ENCODE measurements around the gene ASB6. TPM values are rescaled to one million over a fixed set of nuclear protein-coding genes. Genes with fewer than 3 reads are reported as not detected.
A peak's percentile ranks its signal among the peaks of the same experiment; 100 is the strongest.

The ASB6 gene
- polyA plus RNA-seq, 2 of the 4 experiments (the other 2 are of a cell fraction): 9.2 to 17.3 TPM

DNA sequence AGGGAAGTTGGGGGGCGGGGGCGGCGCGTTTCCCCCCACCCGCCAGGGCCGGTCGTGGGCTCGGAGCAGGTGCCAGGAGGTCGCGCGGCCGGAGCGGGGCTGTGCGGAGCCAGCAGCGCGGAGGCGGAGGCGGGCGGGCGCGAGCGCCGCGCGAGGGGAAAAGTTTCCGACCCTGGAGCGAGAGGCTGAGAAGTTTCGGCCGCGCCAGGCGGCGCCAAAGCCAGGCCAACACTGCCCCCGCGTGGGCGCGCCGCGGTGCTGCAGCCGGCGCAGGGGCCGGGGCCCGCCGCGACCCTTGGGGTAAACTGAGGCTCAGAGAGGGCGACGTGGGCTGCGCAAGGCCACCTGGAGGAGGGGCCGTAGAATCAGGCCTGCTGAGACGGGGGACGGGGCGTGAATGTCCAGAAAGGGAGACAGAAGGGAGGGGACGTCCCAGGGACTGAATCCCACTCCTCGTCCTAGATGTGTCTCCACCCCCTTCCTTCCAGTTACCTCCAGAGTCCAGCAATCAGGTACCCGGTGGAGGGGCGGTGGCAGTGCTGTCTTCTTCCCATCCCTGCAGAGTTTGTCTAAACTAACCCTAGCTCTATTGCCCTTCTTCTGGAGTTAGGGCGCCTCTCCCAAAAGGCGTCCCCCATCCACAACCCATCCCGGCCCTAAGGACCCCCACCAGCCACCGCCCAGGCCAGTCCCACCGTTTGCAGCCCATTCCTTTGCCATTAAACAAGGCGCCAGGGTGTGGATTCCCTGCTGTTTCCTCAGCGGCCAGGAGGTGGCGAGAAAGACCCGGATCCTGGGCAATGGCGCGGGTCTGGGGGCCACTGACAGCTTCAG lies 31.3 kb downstream of the ASB6 start:
- ATAC-seq (peak; percentile 57 to 62), FAIRE-seq (no peak), DNase-seq (ENCODE audit: low read depth in 1 of 2, low spot score in 1 of 2) (peak; percentile 74 to 88)
- Histone ChIP-seq H3K9me3 (no peaks in the 10 kb centered on the region), H3K4me1 (peaks cover 62% of the 10 kb centered on the region), H3K27ac (peak overlapping the region; percentile 100), H3K4me3 (peak overlapping the region; percentile 55), H3K4me2 (peak overlapping the region; percentile 83)
- TF ChIP-seq MAFK (IDR thresholded peaks at IDR 0.05; ENCODE audit: partially characterized antibody): peak; percentile 34
- no peak for TF ChIP-seq PHF8 (IDR thresholded peaks at IDR 0.05; ENCODE audit: borderline replicate concordance, low read depth)
- TF ChIP-seq POLR2A (IDR thresholded peaks at IDR 0.05; ENCODE audit: low read length): peak; percentile 19
- peak; percentile 47; the same call in 1 of the 2 replicates for TF ChIP-seq KDM5A (IDR thresholded peaks at IDR 0.05)
- TF ChIP-seq CBX2 (IDR thresholded peaks at IDR 0.05; ENCODE audit: borderline replicate concordance, low read depth): no peak
- TF ChIP-seq, protein P1, sequence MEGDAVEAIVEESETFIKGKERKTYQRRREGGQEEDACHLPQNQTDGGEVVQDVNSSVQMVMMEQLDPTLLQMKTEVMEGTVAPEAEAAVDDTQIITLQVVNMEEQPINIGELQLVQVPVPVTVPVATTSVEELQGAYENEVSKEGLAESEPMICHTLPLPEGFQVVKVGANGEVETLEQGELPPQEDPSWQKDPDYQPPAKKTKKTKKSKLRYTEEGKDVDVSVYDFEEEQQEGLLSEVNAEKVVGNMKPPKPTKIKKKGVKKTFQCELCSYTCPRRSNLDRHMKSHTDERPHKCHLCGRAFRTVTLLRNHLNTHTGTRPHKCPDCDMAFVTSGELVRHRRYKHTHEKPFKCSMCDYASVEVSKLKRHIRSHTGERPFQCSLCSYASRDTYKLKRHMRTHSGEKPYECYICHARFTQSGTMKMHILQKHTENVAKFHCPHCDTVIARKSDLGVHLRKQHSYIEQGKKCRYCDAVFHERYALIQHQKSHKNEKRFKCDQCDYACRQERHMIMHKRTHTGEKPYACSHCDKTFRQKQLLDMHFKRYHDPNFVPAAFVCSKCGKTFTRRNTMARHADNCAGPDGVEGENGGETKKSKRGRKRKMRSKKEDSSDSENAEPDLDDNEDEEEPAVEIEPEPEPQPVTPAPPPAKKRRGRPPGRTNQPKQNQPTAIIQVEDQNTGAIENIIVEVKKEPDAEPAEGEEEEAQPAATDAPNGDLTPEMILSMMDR (IDR thresholded peaks at IDR 0.05): peak; percentile 91
- TF ChIP-seq JUN (IDR thresholded peaks at IDR 0.05): peak in 1 of 2 experiments; percentile 82; a peak in 4 of 5 replicates
- no peak for TF ChIP-seq ZFP36 (IDR thresholded peaks at IDR 0.05; ENCODE audit: borderline replicate concordance, partially characterized antibody)
- TF ChIP-seq SMC3 (IDR thresholded peaks at IDR 0.05): peak; percentile 95
- peak; percentile 22; the same call in 1 of the 2 replicates for TF ChIP-seq HOXB5 (CRISPR knock-in tag; IDR thresholded peaks at IDR 0.05)
- TF ChIP-seq RAD21 (conservative IDR thresholded peaks at IDR 0.05 in 1 of 2, IDR thresholded peaks at IDR 0.05 in 1 of 2): peak; percentile 87 to 99
- POLR2A ChIA-PET: interaction anchor here (0.8 to 1.2 kb wide), 3 partner anchors 114 to 432 kb away, joined by 3 to 5 read pairs (median 3); partner anchors contain the start of gene IER5L
- WGBS (ENCODE audit: missing lambda C conversion rate): under 1% methylated on average over 37 of the region's 66 CpGs
- CTCF ChIA-PET: interaction anchor here (0.7 to 23.2 kb wide), 38 partner anchors 12 to 540 kb away, joined by 3 to 653 read pairs (median 4); partner anchors contain the start of genes C9orf50 and NTMT1

DNA sequence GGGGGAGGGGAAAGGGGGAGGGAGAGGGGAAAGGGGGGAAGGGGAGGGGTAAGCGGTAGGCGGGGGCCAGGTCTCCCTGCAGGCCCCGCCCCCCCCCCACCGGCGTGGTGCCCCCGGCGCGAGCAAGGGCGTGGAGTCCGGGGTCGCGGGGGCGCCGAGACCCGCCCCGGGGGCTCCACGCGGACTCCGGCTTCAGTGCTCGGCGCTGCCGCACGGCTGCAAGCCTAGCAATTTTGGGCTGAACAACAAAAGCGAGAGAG lies 31.8 kb downstream of the ASB6 start:
- no CpG with 5 or more reads among the region's 24 CpGs for WGBS (ENCODE audit: missing lambda C conversion rate)
- DNase-seq (ENCODE audit: low read depth in 1 of 2, low spot score in 1 of 2): no peak
- peaks cover 62% of the 10 kb centered on the region for H3K4me1 ChIP-seq
- TF ChIP-seq, protein P2, sequence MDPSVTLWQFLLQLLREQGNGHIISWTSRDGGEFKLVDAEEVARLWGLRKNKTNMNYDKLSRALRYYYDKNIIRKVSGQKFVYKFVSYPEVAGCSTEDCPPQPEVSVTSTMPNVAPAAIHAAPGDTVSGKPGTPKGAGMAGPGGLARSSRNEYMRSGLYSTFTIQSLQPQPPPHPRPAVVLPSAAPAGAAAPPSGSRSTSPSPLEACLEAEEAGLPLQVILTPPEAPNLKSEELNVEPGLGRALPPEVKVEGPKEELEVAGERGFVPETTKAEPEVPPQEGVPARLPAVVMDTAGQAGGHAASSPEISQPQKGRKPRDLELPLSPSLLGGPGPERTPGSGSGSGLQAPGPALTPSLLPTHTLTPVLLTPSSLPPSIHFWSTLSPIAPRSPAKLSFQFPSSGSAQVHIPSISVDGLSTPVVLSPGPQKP (IDR thresholded peaks at IDR 0.05; ENCODE audit: low read depth, low read length): no peak
- TF ChIP-seq, protein P1 (IDR thresholded peaks at IDR 0.05): no peak
- TF ChIP-seq RNF2 (IDR thresholded peaks at IDR 0.05; ENCODE audit: borderline replicate concordance, low read depth): no peak
- TF ChIP-seq ZC3H11A (IDR thresholded peaks at IDR 0.05): no peak
- TF ChIP-seq E2F6 (IDR thresholded peaks at IDR 0.05; ENCODE audit: borderline replicate concordance, low read depth): no peak
- TF ChIP-seq CEBPB (IDR thresholded peaks at IDR 0.05): no peak
- TF ChIP-seq HOXB5 (CRISPR knock-in tag; IDR thresholded peaks at IDR 0.05): no peak
- TF ChIP-seq BCL3 (IDR thresholded peaks at IDR 0.05): no peak; the same call in 2 of the 3 replicates
- no peak for TF ChIP-seq JUNB (IDR thresholded peaks at IDR 0.05)
- POLR2A ChIA-PET: no interaction called here
- H3K4me3 ChIP-seq: peak overlapping the region; percentile 55
- peak overlapping the region; percentile 100 for H3K27ac ChIP-seq
- CTCF ChIA-PET: interaction anchor here (13.5 to 23.2 kb wide), 2 partner anchors 13 to 474 kb away, joined by 177 to 653 read pairs; partner anchors contain the start of genes C9orf50 and NTMT1
- FAIRE-seq: no peak
- H3K9me3 ChIP-seq: no peaks in the 10 kb centered on the region
- H3K4me2 ChIP-seq: peak overlapping the region; percentile 83
- ATAC-seq: no peak
